Endothelial cell of umbilical vein (primary cell): ENCODE measurements around the gene PPP1R2C. TPM values are rescaled to one million over a fixed set of nuclear protein-coding genes. Genes with fewer than 3 reads are reported as not detected.

Experiments used
- BruUV-seq: library from RNA; stranded (reverse); fragments of 400-500 nt; replicated peaks from 2 replicates; lab custom pipeline; 2021; lab: Mats Ljungman, UMichigan
- CTCF ChIA-PET: fragments of 300-600, 350-600 bp; sonication (Branson Sonifier 250); formaldehyde crosslinking; loops from one replicate; lab custom pipeline; 2021; ENCODE audit warnings: antibody characterized with exemption, inconsistent platforms; lab: Charles Lee
- POLR2A ChIA-PET: fragments of 300-600, 350-600 bp; sonication (Branson Sonifier 250); formaldehyde crosslinking; loops from one replicate; lab custom pipeline; 2021; ENCODE audit warnings: antibody characterized with exemption, inconsistent platforms; lab: Charles Lee
- DNase-seq: peaks from one replicate; pipeline ENCODE4 v3.0.0-alpha.2; 2011; ENCODE audit warnings: low read depth, low spot score
- FAIRE-seq: peaks from 2 replicates; lab custom pipeline; 2011; peaks lifted over from hg19 to GRCh38; lab: Jason Lieb, UNC
- H2AFZ ChIP-seq: 2 replicates; pipeline ENCODE4 v1.6.0; 2012; ENCODE audit warnings: low read depth, low read length, control low read depth, inconsistent platforms
- H3K27ac ChIP-seq: 2 replicates; pipeline ENCODE4 v1.5.1; 2011; ENCODE audit warnings: low read depth, mild to moderate bottlenecking, control low read depth, low read length, moderate library complexity; ENCODE audit not compliant: insufficient read depth
- H3K27me3 ChIP-seq, 2 experiments: 2 replicates each; pipeline versions ENCODE4 v1.6.0 to v1.6.1; 2011; ENCODE audit warnings: low read length in 2 of 2, mixed read lengths in 1 of 2; ENCODE audit not compliant: control insufficient read depth in 2 of 2, insufficient read depth in 2 of 2
- H3K36me3 ChIP-seq, 2 experiments: 2 replicates in 1 of 2; 3 replicates in 1 of 2; pipeline ENCODE4 v1.5.1; 2011; ENCODE audit warnings: low read length in 2 of 2, mild to moderate bottlenecking in 1 of 2, moderate library complexity in 1 of 2; ENCODE audit not compliant: control insufficient read depth in 2 of 2, insufficient read depth in 2 of 2; ENCODE audit errors: extremely low read depth in 1 of 2
- H3K4me1 ChIP-seq: 3 replicates; pipeline ENCODE4 v1.5.1; 2011; ENCODE audit warnings: mild to moderate bottlenecking, low read length; ENCODE audit not compliant: control insufficient read depth, insufficient read depth; ENCODE audit errors: extremely low read depth
- H3K4me2 ChIP-seq: 2 replicates; pipeline ENCODE4 v1.6.1; 2011; ENCODE audit warnings: low read length, control low read depth, mixed read lengths; ENCODE audit not compliant: insufficient read depth
- H3K4me3 ChIP-seq, 3 experiments: fragments of 200-600 bp in 1 of 3; sonication (generic), shearing (Covaris generic) in 1 of 3; replicated peaks in 1 of 3; 2 replicates each; pipeline ENCODE4 v1.5.1; 2011 to 2016; ENCODE audit warnings: control low read depth in 3 of 3, low read length in 3 of 3, mild to moderate bottlenecking in 2 of 3, inconsistent platforms in 1 of 3, low read depth in 1 of 3, moderate library complexity in 1 of 3; ENCODE audit not compliant: insufficient read depth in 1 of 3
- H3K79me2 ChIP-seq: 2 replicates; pipeline ENCODE4 v1.6.0; 2012; ENCODE audit warnings: low read length, inconsistent platforms; ENCODE audit not compliant: control insufficient read depth, insufficient read depth
- H3K9ac ChIP-seq: replicated peaks from 2 replicates; pipeline ENCODE3; 2011; ENCODE audit warnings: low read length, control low read depth; ENCODE audit not compliant: insufficient read depth; ENCODE audit errors: extremely low read depth
- H3K9me1 ChIP-seq: replicated peaks from 3 replicates; pipeline ENCODE4 v1.6.0; 2011; ENCODE audit warnings: mild to moderate bottlenecking, low read length; ENCODE audit not compliant: control insufficient read depth, insufficient read depth; ENCODE audit errors: extremely low read depth
- H3K9me3 ChIP-seq: replicated peaks from 2 replicates; pipeline ENCODE4 v1.5.1; 2012; ENCODE audit warnings: low read length, inconsistent platforms; ENCODE audit not compliant: control insufficient read depth, insufficient read depth
- H4K20me1 ChIP-seq: replicated peaks from 2 replicates; pipeline ENCODE3; 2011; ENCODE audit warnings: mild to moderate bottlenecking, low read length; ENCODE audit not compliant: control insufficient read depth, insufficient read depth; ENCODE audit errors: extremely low read depth
- EZH2 ChIP-seq: IDR thresholded peaks from 2 replicates; pipeline ENCODE4 v1.6.1; 2012; ENCODE audit warnings: borderline replicate concordance, low read depth, mild to moderate bottlenecking, moderate library complexity, low read length, inconsistent platforms; ENCODE audit not compliant: severe bottlenecking
- FOS ChIP-seq: IDR thresholded peaks from 2 replicates; pipeline ENCODE4 v1.6.1; 2011; ENCODE audit warnings: mild to moderate bottlenecking, low read length, moderate library complexity, borderline replicate concordance; ENCODE audit not compliant: insufficient read depth
- GATA2 ChIP-seq: IDR thresholded peaks from 2 replicates; pipeline ENCODE4 v1.7.0; 2011; ENCODE audit warnings: low read depth, mild to moderate bottlenecking, moderate library complexity, mixed read lengths, low read length; ENCODE audit not compliant: insufficient read length, insufficient read depth
- JUN ChIP-seq: IDR thresholded peaks from 2 replicates; pipeline ENCODE4 v1.6.1; 2011; ENCODE audit warnings: borderline replicate concordance, low read depth; ENCODE audit not compliant: insufficient read length, insufficient read depth
- MYC ChIP-seq: IDR thresholded peaks from one replicate; pipeline ENCODE4 v1.6.1; 2011; ENCODE audit warnings: mild to moderate bottlenecking, low read depth, low read length
- POLR2A ChIP-seq: IDR thresholded peaks from 2 replicates; pipeline ENCODE4 v1.6.1; 2012; ENCODE audit warnings: low read depth, mild to moderate bottlenecking, control low read depth, low read length
- POLR2AphosphoS5 ChIP-seq: IDR thresholded peaks from 2 replicates; pipeline ENCODE4 v1.6.1; 2012; ENCODE audit warnings: low read depth, mild to moderate bottlenecking, control low read depth, low read length, moderate library complexity; ENCODE audit not compliant: insufficient read depth
- dilution Hi-C: fragments of 300-500 bp; cut with MboI; formaldehyde crosslinking; loops from one replicate; pipeline ENCODE4 v1.15.0; 2019; ENCODE audit warnings: low sequenced_read_pairs; ENCODE audit not compliant: extremely low pct_ligation_motif_present
- intact Hi-C: fragments of 100-400 bp; cut with micrococcal nuclease; formaldehyde crosslinking; loops from one replicate; pipeline ENCODE4 v1.10.0; 2022
- polyA plus RNA-seq, 4 experiments: library from polyadenylated mRNA; depleted of rRNA in 3 of 4; stranded (reverse) in 3 of 4; unstranded in 1 of 4; fragments of >200 nt; gene quantifications; 2 replicates each; pipeline versions ENCODE4 v1.2.1 to v1.2.3, GENCODE V29; 2011 to 2012; ENCODE audit warnings: missing spikeins in 1 of 4
- total RNA-seq: library from RNA; stranded (reverse); gene quantifications from 2 replicates; pipeline ENCODE4 v1.2.3, GENCODE V29; 2021
- TF ChIP-seq, protein P1 (sequence below): IDR thresholded peaks from 2 replicates; pipeline ENCODE4 v1.6.1; 2011; ENCODE audit not compliant: insufficient read depth, insufficient read length
- TF ChIP-seq, protein P2 (sequence below), 2 donors: IDR thresholded peaks; 1 replicate in 1 of 2; 2 replicates in 1 of 2; pipeline ENCODE4 v1.5.1; 2011; ENCODE audit warnings: low read length in 2 of 2, mild to moderate bottlenecking in 2 of 2, moderate library complexity in 2 of 2, control low read depth in 1 of 2, inconsistent platforms in 1 of 2, low read depth in 1 of 2; ENCODE audit not compliant: insufficient read depth in 1 of 2; ENCODE audit errors: extremely low read depth in 1 of 2

The PPP1R2C gene
- total and polyA plus RNA-seq, 2 donors (not counting 3 experiments of a cell fraction or from before 2014, with no cell fraction given): not detected

DNA sequence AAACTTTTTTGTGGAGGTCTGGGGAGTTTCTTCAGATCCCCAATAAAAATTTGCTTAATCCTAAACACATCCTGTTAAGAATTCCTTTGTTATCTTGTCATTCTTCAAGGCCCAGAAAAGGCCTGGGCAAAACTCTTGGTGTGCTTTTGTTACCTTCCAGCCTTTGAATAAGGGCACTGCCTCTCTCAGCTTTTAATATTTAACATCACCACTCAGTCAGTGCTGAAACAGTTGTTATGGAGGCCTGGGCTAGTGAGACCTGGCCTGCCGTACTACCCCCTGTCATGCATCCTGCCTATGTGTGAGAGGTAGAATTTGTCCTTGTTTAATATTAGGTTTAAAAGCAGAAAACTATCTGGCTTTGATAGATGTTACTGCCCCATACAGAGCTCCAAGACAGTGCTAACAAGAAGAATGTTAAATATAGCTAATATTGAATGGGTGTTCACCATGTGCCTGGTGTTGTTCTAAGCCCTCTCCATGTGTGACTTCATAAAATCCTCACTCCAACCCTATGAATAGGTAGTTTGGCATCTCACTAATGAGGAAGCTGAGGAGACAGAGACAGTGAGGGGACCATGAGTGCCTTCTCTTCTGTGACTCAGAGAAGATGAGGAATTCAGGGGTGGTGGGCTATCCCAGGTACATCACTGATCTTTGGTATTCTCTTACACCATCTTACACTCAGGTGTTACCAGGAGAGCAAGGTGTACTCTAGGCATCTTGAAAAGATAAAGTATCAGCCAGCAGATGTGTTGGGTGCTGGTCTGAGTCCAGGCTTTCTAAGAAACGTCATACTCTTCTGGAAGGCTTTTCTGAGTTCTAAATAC, 6.2 kb downstream of the PPP1R2C start:
- dilution Hi-C loops (no loop called here), intact Hi-C loops (no loop called here)
- no peaks in the 10 kb centered on the region for H3K27me3 ChIP-seq
- no peak for TF ChIP-seq EZH2
- no peak for TF ChIP-seq MYC
- TF ChIP-seq, protein P1, sequence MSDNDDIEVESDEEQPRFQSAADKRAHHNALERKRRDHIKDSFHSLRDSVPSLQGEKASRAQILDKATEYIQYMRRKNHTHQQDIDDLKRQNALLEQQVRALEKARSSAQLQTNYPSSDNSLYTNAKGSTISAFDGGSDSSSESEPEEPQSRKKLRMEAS: no peak
- no peak for TF ChIP-seq GATA2
- TF ChIP-seq POLR2A: no peak
- no peak for TF ChIP-seq POLR2AphosphoS5
- TF ChIP-seq JUN: no peak
- TF ChIP-seq FOS: no peak
- TF ChIP-seq, protein P2, sequence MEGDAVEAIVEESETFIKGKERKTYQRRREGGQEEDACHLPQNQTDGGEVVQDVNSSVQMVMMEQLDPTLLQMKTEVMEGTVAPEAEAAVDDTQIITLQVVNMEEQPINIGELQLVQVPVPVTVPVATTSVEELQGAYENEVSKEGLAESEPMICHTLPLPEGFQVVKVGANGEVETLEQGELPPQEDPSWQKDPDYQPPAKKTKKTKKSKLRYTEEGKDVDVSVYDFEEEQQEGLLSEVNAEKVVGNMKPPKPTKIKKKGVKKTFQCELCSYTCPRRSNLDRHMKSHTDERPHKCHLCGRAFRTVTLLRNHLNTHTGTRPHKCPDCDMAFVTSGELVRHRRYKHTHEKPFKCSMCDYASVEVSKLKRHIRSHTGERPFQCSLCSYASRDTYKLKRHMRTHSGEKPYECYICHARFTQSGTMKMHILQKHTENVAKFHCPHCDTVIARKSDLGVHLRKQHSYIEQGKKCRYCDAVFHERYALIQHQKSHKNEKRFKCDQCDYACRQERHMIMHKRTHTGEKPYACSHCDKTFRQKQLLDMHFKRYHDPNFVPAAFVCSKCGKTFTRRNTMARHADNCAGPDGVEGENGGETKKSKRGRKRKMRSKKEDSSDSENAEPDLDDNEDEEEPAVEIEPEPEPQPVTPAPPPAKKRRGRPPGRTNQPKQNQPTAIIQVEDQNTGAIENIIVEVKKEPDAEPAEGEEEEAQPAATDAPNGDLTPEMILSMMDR (IDR thresholded peaks at IDR 0.05; ENCODE audit: extremely low read depth in 1 of 2, insufficient read depth in 1 of 2, low read depth in 1 of 2, low read length in 2 of 2): no peak
- H3K4me2 ChIP-seq: no peak overlapping the region
- no peaks in the 10 kb centered on the region for H3K9me3 ChIP-seq
- peaks cover 10% of the 10 kb centered on the region for H3K4me1 ChIP-seq
- DNase-seq: no peak
- no peak overlapping the region for H3K9ac ChIP-seq
- ChIA-PET POLR2A (no interaction called here), CTCF (no interaction called here)
- no peak overlapping the region for H3K4me3 ChIP-seq
- BruUV-seq: no TSS peak
- no peak for FAIRE-seq
- no peaks in the 10 kb centered on the region for H4K20me1 ChIP-seq
- H3K9me1 ChIP-seq: no peaks in the 10 kb centered on the region
- H3K27ac ChIP-seq: no peak overlapping the region
- H3K79me2 ChIP-seq: no peaks in the 10 kb centered on the region
- H3K36me3 ChIP-seq: no peaks in the 10 kb centered on the region
- H2AFZ ChIP-seq: no peak overlapping the region
